ENCODE data around the gene TSPYL1. TPM values are rescaled to one million over a fixed set of nuclear protein-coding genes. Genes with fewer than 3 reads are reported as not detected.

TSPYL1 gene
- total RNA-seq, 2 donors from 2014 or later, result 73.4 to 80.6 TPM

DNA sequence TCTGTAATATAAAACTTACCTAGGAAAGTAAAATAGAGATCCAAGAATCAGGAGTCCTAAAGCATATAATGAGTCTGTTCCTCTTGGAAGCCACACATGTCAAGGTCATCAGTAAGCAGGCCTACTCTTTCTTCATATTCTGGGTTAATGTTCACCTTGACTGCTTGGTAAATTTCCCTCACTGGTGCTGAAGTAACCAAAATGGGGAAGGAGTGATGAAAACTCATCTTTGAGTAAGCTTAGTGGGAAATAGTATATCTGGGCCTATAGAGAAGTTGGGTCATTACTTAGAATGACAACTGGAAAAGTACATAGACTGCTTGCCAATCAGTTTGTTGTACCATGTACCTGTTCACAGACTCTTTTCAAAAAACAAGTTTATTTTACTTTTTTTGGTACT, 32.4 kb downstream of the TSPYL1 start:
- H3K9me3 Mint-ChIP-seq, result no peaks in the 10 kb centered on the region

DNA sequence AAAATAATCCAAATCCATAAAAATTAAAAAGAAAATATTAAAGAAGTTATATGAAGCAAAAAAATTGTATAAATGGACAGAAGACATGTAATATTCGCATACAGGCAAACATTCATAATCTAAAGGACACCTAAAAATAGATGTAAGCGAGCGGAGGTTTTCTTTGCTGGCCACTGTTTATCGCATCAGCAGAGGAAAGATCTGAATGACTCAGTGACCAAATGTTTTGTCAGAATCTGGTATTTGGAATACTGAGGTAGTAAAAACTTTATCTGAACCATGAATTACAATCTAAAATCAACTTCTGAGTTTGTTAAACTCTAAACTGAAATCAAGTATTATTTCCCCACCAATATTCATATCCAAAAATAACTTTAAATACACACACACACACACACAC, 33.6 kb downstream of the TSPYL1 start:
- H3K36me3 ChIP-seq (ENCODE audit: control insufficient read depth, insufficient read depth, low read length), result peaks cover 19% of the 10 kb centered on the region
- Mint-ChIP-seq H3K4me1 (peaks cover 15% of the 10 kb centered on the region), H3K27ac (no peak overlapping the region), H3K4me3 (no peak overlapping the region), H3K27me3 (ENCODE audit: insufficient read depth) (no peaks in the 10 kb centered on the region), H3K36me3 (ENCODE audit: low read depth) (peaks cover 16% of the 10 kb centered on the region), H3K9me3 (no peaks in the 10 kb centered on the region)
- TF ChIP-seq, protein P1, sequence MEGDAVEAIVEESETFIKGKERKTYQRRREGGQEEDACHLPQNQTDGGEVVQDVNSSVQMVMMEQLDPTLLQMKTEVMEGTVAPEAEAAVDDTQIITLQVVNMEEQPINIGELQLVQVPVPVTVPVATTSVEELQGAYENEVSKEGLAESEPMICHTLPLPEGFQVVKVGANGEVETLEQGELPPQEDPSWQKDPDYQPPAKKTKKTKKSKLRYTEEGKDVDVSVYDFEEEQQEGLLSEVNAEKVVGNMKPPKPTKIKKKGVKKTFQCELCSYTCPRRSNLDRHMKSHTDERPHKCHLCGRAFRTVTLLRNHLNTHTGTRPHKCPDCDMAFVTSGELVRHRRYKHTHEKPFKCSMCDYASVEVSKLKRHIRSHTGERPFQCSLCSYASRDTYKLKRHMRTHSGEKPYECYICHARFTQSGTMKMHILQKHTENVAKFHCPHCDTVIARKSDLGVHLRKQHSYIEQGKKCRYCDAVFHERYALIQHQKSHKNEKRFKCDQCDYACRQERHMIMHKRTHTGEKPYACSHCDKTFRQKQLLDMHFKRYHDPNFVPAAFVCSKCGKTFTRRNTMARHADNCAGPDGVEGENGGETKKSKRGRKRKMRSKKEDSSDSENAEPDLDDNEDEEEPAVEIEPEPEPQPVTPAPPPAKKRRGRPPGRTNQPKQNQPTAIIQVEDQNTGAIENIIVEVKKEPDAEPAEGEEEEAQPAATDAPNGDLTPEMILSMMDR (conservative IDR thresholded peaks at IDR 0.05), result no peak
- H3K27ac ChIP-seq (ENCODE audit: low read depth, low read length), result no peak overlapping the region
- no peak for DNase-seq
- no peaks in the 10 kb centered on the region for H3K4me1 ChIP-seq (ENCODE audit: control insufficient read depth, insufficient read depth, low read length)
- H3K4me3 ChIP-seq (ENCODE audit: low read length), result no peak overlapping the region
- H3K9ac ChIP-seq (ENCODE audit: extremely low read depth, low read length, poor library complexity, severe bottlenecking), result no peak overlapping the region
- H3K9me3 ChIP-seq (ENCODE audit: control insufficient read depth, low read length), result no peaks in the 10 kb centered on the region
- 90 to 97% methylated on average over 3 to 4 of the region's 4 CpGs for WGBS, 2 experiments (ENCODE audit: insufficient coverage in 1 of 2, insufficient read length in 1 of 2)
- no peaks in the 10 kb centered on the region for H3K27me3 ChIP-seq (ENCODE audit: control insufficient read depth, insufficient read depth, low read length, poor library complexity, severe bottlenecking)

More for the DNA sequence above, 32.4 kb downstream of the TSPYL1 start:
- no peak overlapping the region for H3K27ac Mint-ChIP-seq
- no peak for DNase-seq
- peaks cover 12% of the 10 kb centered on the region for H3K36me3 Mint-ChIP-seq (ENCODE audit: low read depth)
- no peaks in the 10 kb centered on the region for H3K27me3 Mint-ChIP-seq (ENCODE audit: insufficient read depth)
- no peak overlapping the region for H3K4me3 Mint-ChIP-seq
- H3K36me3 ChIP-seq (ENCODE audit: control insufficient read depth, insufficient read depth, low read length), result peaks cover 23% of the 10 kb centered on the region
- H3K9ac ChIP-seq (ENCODE audit: extremely low read depth, low read length, poor library complexity, severe bottlenecking), result no peak overlapping the region
- H3K27me3 ChIP-seq (ENCODE audit: control insufficient read depth, insufficient read depth, low read length, poor library complexity, severe bottlenecking), result no peaks in the 10 kb centered on the region
- no peak overlapping the region for H3K4me3 ChIP-seq (ENCODE audit: low read length)
- TF ChIP-seq, protein P1 (conservative IDR thresholded peaks at IDR 0.05), result no peak
- H3K9me3 ChIP-seq (ENCODE audit: control insufficient read depth, low read length), result no peaks in the 10 kb centered on the region
- peaks cover 27% of the 10 kb centered on the region for H3K4me1 Mint-ChIP-seq
- H3K27ac ChIP-seq (ENCODE audit: low read depth, low read length), result no peak overlapping the region
- H3K4me1 ChIP-seq (ENCODE audit: control insufficient read depth, insufficient read depth, low read length), result peaks cover 7% of the 10 kb centered on the region

DNA sequence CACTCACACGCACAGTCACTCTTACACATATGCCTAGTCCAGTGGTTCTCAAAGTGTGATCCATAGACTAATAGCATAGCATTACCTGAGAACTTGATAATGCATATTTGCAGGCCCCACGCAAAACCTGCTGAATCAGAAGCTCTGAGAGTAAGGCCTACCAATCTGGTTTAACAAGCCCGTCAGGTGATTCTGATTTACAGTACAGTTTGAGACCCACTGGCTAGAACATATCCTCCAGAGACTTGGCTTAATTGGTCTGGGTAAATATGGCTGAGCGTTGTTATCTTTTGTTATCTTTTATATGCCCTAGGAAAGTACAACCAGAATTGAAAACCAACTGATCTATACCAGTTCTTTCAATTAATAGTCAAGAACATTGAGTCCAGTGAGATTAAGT, 35.4 kb downstream of the TSPYL1 start:
- H3K27me3 ChIP-seq (ENCODE audit: control insufficient read depth, insufficient read depth, low read length, poor library complexity, severe bottlenecking), result no peaks in the 10 kb centered on the region
- Mint-ChIP-seq H3K27ac (no peak overlapping the region), H3K9me3 (no peaks in the 10 kb centered on the region), H3K4me1 (peaks cover 1% of the 10 kb centered on the region), H3K36me3 (ENCODE audit: low read depth) (peaks cover 31% of the 10 kb centered on the region), H3K27me3 (ENCODE audit: insufficient read depth) (no peaks in the 10 kb centered on the region), H3K4me3 (no peak overlapping the region)
- 92 to 98% methylated on average over 3 of the region's 4 CpGs for WGBS, 2 experiments (ENCODE audit: insufficient coverage in 1 of 2, insufficient read length in 1 of 2)
- H3K27ac ChIP-seq (ENCODE audit: low read depth, low read length), result no peak overlapping the region
- no peak overlapping the region for H3K4me3 ChIP-seq (ENCODE audit: low read length)
- H3K9me3 ChIP-seq (ENCODE audit: control insufficient read depth, low read length), result no peaks in the 10 kb centered on the region
- no peaks in the 10 kb centered on the region for H3K4me1 ChIP-seq (ENCODE audit: control insufficient read depth, insufficient read depth, low read length)
- TF ChIP-seq, protein P1 (conservative IDR thresholded peaks at IDR 0.05), result no peak
- DNase-seq, result no peak
- H3K36me3 ChIP-seq (ENCODE audit: control insufficient read depth, insufficient read depth, low read length), result peaks cover 24% of the 10 kb centered on the region
- no peak overlapping the region for H3K9ac ChIP-seq (ENCODE audit: extremely low read depth, low read length, poor library complexity, severe bottlenecking)

All from endodermal cell (in vitro differentiated cells).